B cell (primary cell): ENCODE measurements around the gene ING3. TPM values are rescaled to one million over a fixed set of nuclear protein-coding genes. Genes with fewer than 3 reads are reported as not detected.

Experiments used
- ATAC-seq: fragments of 200-7000 bp; cut with Tn5 transposase; one replicate; pipeline ENCODE4 v1.10.0; 2021; ENCODE audit warnings: low read depth, mild to moderate bottlenecking, moderate number of reproducible peaks, moderate library complexity
- CTCF ChIA-PET: fragments of 350-600 bp; sonication (Branson Sonifier 250); formaldehyde crosslinking; loops from one replicate; lab custom pipeline; 2021; ENCODE audit warnings: antibody characterized with exemption, inconsistent platforms; lab: Charles Lee
- POLR2A ChIA-PET: fragments of 350-600 bp; sonication (Branson Sonifier 250); formaldehyde crosslinking; loops from one replicate; lab custom pipeline; 2021; ENCODE audit warnings: antibody characterized with exemption; lab: Charles Lee
- DNase-seq: peaks from one replicate; pipeline ENCODE4 v3.0.0; 2013
- H2AFZ ChIP-seq: 2 replicates; pipeline ENCODE4 v1.6.1; 2012; ENCODE audit warnings: mild to moderate bottlenecking, low read depth, low read length; ENCODE audit not compliant: insufficient read depth, poor library complexity, severe bottlenecking
- H3K27ac ChIP-seq, 2 donors: 1 replicate in 1 of 2; 2 replicates in 1 of 2; pipeline ENCODE4 v1.5.1; 2012 to 2013; ENCODE audit warnings: low read length in 2 of 2, mild to moderate bottlenecking in 2 of 2, moderate library complexity in 1 of 2
- H3K27me3 ChIP-seq, 4 experiments: fragments of 200-600 bp in 1 of 4; sonication (generic) in 1 of 4; replicated peaks in 1 of 4; 1 replicate in 2 of 4; 2 replicates in 2 of 4; pipeline versions ENCODE4 v1.6.1 to v1.7.0; 2013 to 2016; ENCODE audit warnings: low read length in 3 of 4, mild to moderate bottlenecking in 2 of 4, mixed read lengths in 1 of 4, moderate library complexity in 1 of 4; ENCODE audit not compliant: insufficient read depth in 4 of 4, control insufficient read depth in 3 of 4; ENCODE audit errors: control extremely low read depth in 1 of 4
- H3K36me3 ChIP-seq, 2 experiments: replicated peaks in 1 of 2; 1 replicate in 1 of 2; 2 replicates in 1 of 2; pipeline versions ENCODE4 v1.6.1 to v1.7.1; 2013; ENCODE audit warnings: low read length in 1 of 2; ENCODE audit not compliant: insufficient read depth in 2 of 2, control insufficient read depth in 1 of 2; ENCODE audit errors: control extremely low read depth in 1 of 2, extremely low read depth in 1 of 2
- H3K4me1 ChIP-seq, 2 donors: fragments of 200-600 bp in 1 of 2; sonication (generic) in 1 of 2; 1 replicate in 1 of 2; 2 replicates in 1 of 2; pipeline versions ENCODE4 v1.5.1 to v1.6.1; 2013 to 2017; ENCODE audit warnings: low read length in 2 of 2; ENCODE audit not compliant: control insufficient read depth in 2 of 2, insufficient read depth in 2 of 2
- H3K4me2 ChIP-seq: replicated peaks from 2 replicates; pipeline ENCODE3; 2012; ENCODE audit warnings: mild to moderate bottlenecking, low read depth, low read length; ENCODE audit not compliant: poor library complexity, severe bottlenecking
- H3K4me3 ChIP-seq, 5 experiments: fragments of 200-600 bp in 1 of 5; sonication (generic) in 1 of 5; 1 replicate in 3 of 5; 2 replicates in 2 of 5; pipeline versions ENCODE4 v1.5.1 to v1.7.0; 2011 to 2016; ENCODE audit warnings: low read length in 4 of 5, mild to moderate bottlenecking in 4 of 5, low read depth in 2 of 5, control low read depth in 1 of 5, moderate library complexity in 1 of 5; ENCODE audit not compliant: insufficient read depth in 1 of 5; ENCODE audit errors: control extremely low read depth in 1 of 5, extremely low read depth in 1 of 5
- H3K79me2 ChIP-seq: fragments of 200-600 bp; sonication (generic); one replicate; pipeline ENCODE4 v1.6.0; 2016; ENCODE audit warnings: low read length; ENCODE audit not compliant: control insufficient read depth, insufficient read depth
- H3K9ac ChIP-seq: fragments of 200-600 bp; sonication (generic); 2 replicates; pipeline ENCODE4 v1.6.1; 2017; ENCODE audit warnings: mild to moderate bottlenecking, low read length, moderate library complexity
- H3K9me3 ChIP-seq, 3 donors: one replicate each; pipeline versions ENCODE4 v1.6.1 to v1.7.1; 2013; ENCODE audit warnings: low read length in 2 of 3; ENCODE audit not compliant: control insufficient read depth in 2 of 3, insufficient read depth in 1 of 3; ENCODE audit errors: control extremely low read depth in 1 of 3
- H4K20me1 ChIP-seq: 2 replicates; pipeline ENCODE4 v1.6.0; 2012; ENCODE audit warnings: mild to moderate bottlenecking, low read length; ENCODE audit not compliant: insufficient read depth, control insufficient read depth, poor library complexity, severe bottlenecking
- H3K27ac Mint-ChIP-seq: one replicate; pipeline ENCODE4 v1.8.0; 2021; ENCODE audit warnings: mixed read lengths
- H3K27me3 Mint-ChIP-seq: one replicate; pipeline ENCODE4 v1.8.0; 2021; ENCODE audit warnings: mixed read lengths
- H3K4me1 Mint-ChIP-seq: one replicate; pipeline ENCODE4 v1.8.0; 2021; ENCODE audit warnings: mixed read lengths
- H3K4me3 Mint-ChIP-seq: one replicate; pipeline ENCODE4 v1.8.0; 2021; ENCODE audit warnings: mixed read lengths
- H3K9me3 Mint-ChIP-seq: one replicate; pipeline ENCODE4 v1.8.0; 2022; ENCODE audit warnings: mixed read lengths; ENCODE audit not compliant: insufficient read depth
- CTCF ChIP-seq: fragments of 200-600 bp; IDR thresholded peaks from one replicate; pipeline ENCODE4 v1.8.0; 2022; ENCODE audit warnings: antibody characterized with exemption, mild to moderate bottlenecking
- EZH2 ChIP-seq: IDR thresholded peaks from 2 replicates; pipeline ENCODE4 v1.6.1; 2012; ENCODE audit warnings: borderline replicate concordance, low read depth, mild to moderate bottlenecking, moderate library complexity, low read length; ENCODE audit not compliant: insufficient read depth, poor library complexity, severe bottlenecking
- WGBS: methylation state at CpG from one replicate; pipeline ENCODE4 v1.1.5; 2013; ENCODE audit warnings: missing lambda C conversion rate; ENCODE audit not compliant: insufficient coverage; 5-methylcytosine and 5-hydroxymethylcytosine counted together
- intact Hi-C: fragments of 100-400 bp; cut with micrococcal nuclease; formaldehyde crosslinking; loops from one replicate; pipeline ENCODE4 v1.10.0; 2022
- polyA plus RNA-seq: library from polyadenylated mRNA; depleted of rRNA; stranded (reverse); fragments of >200 nt; gene quantifications from 2 replicates; pipeline ENCODE4 v1.2.3, GENCODE V29; 2012
- total RNA-seq, 2 donors: library from RNA; stranded (reverse); fragments of 120-200 nt in 1 of 2; gene quantifications; 1 replicate in 1 of 2; 2 replicates in 1 of 2; pipeline versions ENCODE4 v1.2.3 to v1.2.4, GENCODE V29; 2013 to 2022

The ING3 gene
- total and polyA plus RNA-seq, 2 donors (not counting 1 experiment from before 2014, with no cell fraction given) = 29.5 to 38.0 TPM

- intact Hi-C loops = no loop called here
- Histone ChIP-seq H3K27me3 (peaks cover 0 to 10% (median 5%) of the 10 kb centered on the region in 4 experiments), H3K9ac (no peak overlapping the region), H3K79me2 (no peaks in the 10 kb centered on the region), H3K9me3 (no peaks in the 10 kb centered on the region), H3K27ac (no peak overlapping the region), H4K20me1 (no peaks in the 10 kb centered on the region), H3K4me3 (no peak overlapping the region), H2AFZ (no peak overlapping the region), H3K4me1 (peaks cover 15 to 23% of the 10 kb centered on the region in 2 donors), H3K36me3 (no peaks in the 10 kb centered on the region), H3K4me2 (no peak overlapping the region)
- CTCF ChIA-PET = no interaction called here
- peaks cover 16% of the 10 kb centered on the region for H3K4me1 Mint-ChIP-seq
- POLR2A ChIA-PET = no interaction called here
- peaks cover 35% of the 10 kb centered on the region for H3K27me3 Mint-ChIP-seq
- DNase-seq = no peak
- no CpG with 5 or more reads among the region's 5 CpGs for WGBS
- no peaks in the 10 kb centered on the region for H3K9me3 Mint-ChIP-seq
- ATAC-seq = no peak
- no peak for TF ChIP-seq CTCF
- no peak for TF ChIP-seq EZH2
- H3K4me3 Mint-ChIP-seq = no peak overlapping the region
- no peak overlapping the region for H3K27ac Mint-ChIP-seq
These were observed 44.2 kb downstream of the ING3 start for GRCh38 chr7:120994512-120995410.

- no peak overlapping the region for H3K4me3 ChIP-seq
- intact Hi-C loops = no loop called here
- H3K27me3 ChIP-seq = peaks cover 0 to 5% (median 3%) of the 10 kb centered on the region in 4 experiments
- no peaks in the 10 kb centered on the region for H4K20me1 ChIP-seq
- peaks cover 31% of the 10 kb centered on the region for H3K27me3 Mint-ChIP-seq
- peaks cover 16% of the 10 kb centered on the region for H3K4me1 Mint-ChIP-seq
- TF ChIP-seq CTCF (no peak), EZH2 (no peak)
- no peaks in the 10 kb centered on the region for H3K79me2 ChIP-seq
- H3K9ac ChIP-seq = no peak overlapping the region
- no peaks in the 10 kb centered on the region for H3K9me3 Mint-ChIP-seq
- H3K9me3 ChIP-seq = no peaks in the 10 kb centered on the region
- no peak overlapping the region for H3K27ac Mint-ChIP-seq
- DNase-seq (no peak), ATAC-seq (no peak)
- no peaks in the 10 kb centered on the region for H3K36me3 ChIP-seq
- H3K4me2 ChIP-seq = no peak overlapping the region
- 4% methylated on average over 2 of the region's 2 CpGs for WGBS
- CTCF ChIA-PET = interaction anchor here (1.4 kb wide), 1 partner anchor 8 kb away, joined by 7 read pairs; no protein-coding TSS in a partner anchor
- H2AFZ ChIP-seq = no peak overlapping the region
- no peak overlapping the region for H3K4me3 Mint-ChIP-seq
- peaks cover 14 to 23% of the 10 kb centered on the region in 2 donors for H3K4me1 ChIP-seq
- no peak overlapping the region for H3K27ac ChIP-seq
- POLR2A ChIA-PET = no interaction called here
These were observed 45.1 kb downstream of the ING3 start for GRCh38 chr7:120995654-120996053.
